Melanocyte of skin (primary cell): ENCODE results near the gene PCDHA7. TPM values are rescaled to one million over a fixed set of nuclear protein-coding genes. Genes with fewer than 3 reads are reported as not detected.

ENCODE experiments used
- total RNA-seq, 2 donors: library from RNA; depleted of rRNA; stranded (reverse); fragments of >200 nt; gene quantifications; 2 replicates each; pipeline ENCODE4 v1.2.3, GENCODE V29; 2012

PCDHA7 gene
- total RNA-seq: not detected

DNA sequence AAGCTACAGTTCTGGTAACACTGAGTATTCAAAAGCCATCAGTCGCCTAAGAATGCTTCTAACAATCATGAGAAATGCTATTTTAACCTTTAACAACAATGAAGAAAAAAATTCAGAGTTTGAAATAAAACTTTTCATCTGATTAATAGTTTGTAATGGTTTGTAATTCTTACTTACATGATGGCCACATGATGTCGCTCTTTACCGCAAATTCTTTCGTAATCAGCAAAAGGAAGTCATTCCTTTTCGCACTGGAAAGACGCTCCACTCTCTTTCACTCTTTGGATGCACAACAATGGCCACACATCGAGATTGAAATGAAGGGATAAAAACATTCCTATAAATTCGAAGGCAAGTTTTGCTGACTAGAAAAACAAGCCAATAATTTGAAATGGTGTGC is at the start of gene PCDHA7:
TSS of gene PCDHA7 (plus strand) at position 277 of the 400 bp plus-strand sequence. CDS start at position 392, 115 bp downstream.

GRCh38 chr5:140785905-140786686 is 48.0 kb upstream of the PCDHA7 start, which contains the start of gene PCDHA1:
Gene PCDHA1, plus strand, starts transcription at chr5:140786140.

DNA sequence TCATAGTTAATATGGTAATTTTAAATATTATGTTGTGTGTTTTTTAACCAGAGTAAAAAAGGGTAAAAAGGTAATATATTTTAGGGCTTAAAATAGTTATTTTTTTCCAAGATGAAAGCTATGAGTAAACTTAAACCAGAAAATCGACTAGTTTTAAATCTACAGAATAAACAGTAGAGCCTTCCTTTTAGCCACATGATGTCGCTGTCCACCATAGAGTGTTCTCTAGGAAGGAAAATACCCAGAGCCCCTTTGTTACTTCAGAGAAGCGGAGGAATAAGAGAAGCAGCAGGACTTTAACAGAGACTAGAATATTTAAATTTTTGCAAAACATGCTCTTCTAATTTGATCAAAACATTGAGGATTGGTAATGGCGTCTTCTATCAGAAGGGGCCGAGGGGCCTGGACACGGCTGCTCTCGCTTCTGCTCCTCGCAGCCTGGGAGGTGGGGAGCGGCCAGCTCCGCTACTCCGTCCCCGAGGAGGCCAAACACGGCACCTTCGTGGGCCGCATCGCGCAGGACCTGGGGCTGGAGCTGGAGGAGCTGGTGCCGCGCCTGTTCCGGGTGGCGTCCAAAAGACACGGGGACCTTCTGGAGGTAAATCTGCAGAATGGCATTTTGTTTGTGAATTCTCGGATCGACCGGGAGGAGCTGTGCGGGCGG is 39.3 kb upstream of the PCDHA7 start, which contains the start of gene PCDHA2:
TSS of gene PCDHA2 (plus strand) at position 258 of the 664 bp plus-strand sequence.

GRCh38 chr5:140800816-140801493 is 33.1 kb upstream of the PCDHA7 start, which contains the start of gene PCDHA3:
Gene PCDHA3, plus strand, starts transcription at chr5:140801057.

DNA sequence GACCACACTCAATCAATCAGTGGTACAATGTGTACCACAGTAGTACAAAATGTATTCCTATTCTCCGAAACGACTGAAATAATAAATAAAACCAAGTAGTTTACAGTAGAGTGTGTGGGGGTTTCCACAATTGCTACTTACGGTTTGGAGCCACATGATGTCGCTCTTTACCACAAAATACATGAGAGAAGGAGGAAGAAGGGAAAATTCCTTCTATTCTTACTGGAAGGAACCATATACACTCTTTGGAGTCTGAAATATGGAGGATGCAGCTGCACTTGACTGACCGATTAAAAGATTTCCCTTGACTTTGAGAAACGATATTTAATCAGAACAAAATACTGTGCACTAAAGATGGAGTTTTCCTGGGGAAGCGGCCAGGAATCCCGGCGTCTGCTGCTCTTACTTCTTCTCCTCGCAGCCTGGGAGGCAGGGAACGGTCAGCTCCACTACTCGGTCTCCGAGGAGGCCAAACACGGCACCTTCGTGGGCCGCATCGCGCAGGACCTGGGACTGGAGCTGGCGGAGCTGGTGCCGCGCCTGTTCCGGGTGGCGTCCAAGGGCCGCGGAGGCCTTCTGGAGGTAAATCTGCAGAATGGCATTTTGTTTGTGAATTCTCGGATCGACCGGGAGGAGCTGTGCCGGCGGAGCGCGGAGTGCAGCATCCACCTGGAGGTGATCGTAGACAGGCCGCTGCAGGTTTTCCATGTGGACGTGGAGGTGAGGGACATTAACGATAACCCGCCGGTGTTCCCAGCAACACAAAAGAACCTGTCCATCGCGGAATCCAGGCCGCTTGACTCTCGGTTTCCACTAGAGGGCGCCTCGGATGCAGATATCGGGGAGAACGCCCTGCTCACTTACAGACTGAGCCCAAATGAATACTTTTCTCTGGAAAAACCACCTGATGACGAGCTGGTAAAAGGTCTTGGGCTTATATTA is 27.0 kb upstream of the PCDHA7 start, which contains the start of gene PCDHA4:
TSS of gene PCDHA4 (plus strand) at position 235 of the 942 bp plus-strand sequence.

GRCh38 chr5:140821375-140822280 is 12.4 kb upstream of the PCDHA7 start, which contains the start of gene PCDHA5:
Gene PCDHA5, plus strand, starts transcription at chr5:140821613.

GRCh38 chr5:140827704-140828361 is 6.2 kb upstream of the PCDHA7 start, which contains the start of gene PCDHA6:
Gene PCDHA6, plus strand, starts transcription at chr5:140827960. Its CDS starts 132 bp downstream, at chr5:140828092.

DNA sequence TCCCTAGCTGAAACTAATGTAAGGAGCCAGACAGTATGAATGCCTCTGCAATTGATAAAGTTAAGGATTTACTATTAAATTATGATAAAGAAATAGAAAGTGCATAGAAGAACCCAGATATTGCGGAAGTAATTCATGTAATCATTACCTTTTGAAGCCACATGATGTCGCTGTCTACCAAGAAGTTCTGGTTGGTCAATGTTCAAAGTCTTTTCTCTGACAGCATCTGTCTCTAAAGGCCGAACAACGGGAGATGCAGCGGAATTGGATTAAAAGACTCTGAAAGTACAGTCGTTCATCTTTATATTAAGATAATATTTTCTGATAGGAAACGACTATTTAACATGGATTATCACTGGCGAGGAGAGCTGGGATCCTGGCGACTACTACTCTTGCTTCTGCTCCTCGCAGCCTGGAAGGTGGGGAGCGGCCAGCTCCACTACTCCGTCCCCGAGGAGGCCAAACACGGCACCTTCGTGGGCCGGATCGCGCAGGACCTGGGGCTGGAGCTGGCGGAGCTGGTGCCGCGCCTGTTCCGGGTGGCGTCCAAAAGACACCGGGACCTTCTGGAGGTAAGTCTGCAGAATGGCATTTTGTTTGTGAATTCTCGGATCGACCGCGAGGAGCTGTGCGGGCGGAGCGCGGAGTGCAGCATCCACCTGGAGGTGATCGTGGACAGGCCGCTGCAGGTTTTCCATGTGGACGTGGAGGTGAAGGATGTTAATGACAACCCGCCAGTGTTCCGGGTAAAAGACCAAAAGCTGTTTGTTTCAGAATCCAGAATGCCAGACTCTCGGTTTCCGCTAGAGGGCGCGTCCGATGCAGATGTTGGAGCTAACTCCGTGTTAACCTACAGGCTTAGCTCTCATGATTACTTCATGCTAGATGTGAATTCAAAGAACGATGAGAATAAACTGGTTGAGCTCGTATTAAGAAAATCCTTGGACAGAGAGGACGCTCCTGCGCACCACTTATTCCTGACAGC is 7.2 kb downstream of the PCDHA7 start, which contains the start of gene PCDHA8:
TSS of gene PCDHA8 (plus strand) at position 210 of the 985 bp plus-strand sequence. CDS start at position 345, 135 bp downstream.

DNA sequence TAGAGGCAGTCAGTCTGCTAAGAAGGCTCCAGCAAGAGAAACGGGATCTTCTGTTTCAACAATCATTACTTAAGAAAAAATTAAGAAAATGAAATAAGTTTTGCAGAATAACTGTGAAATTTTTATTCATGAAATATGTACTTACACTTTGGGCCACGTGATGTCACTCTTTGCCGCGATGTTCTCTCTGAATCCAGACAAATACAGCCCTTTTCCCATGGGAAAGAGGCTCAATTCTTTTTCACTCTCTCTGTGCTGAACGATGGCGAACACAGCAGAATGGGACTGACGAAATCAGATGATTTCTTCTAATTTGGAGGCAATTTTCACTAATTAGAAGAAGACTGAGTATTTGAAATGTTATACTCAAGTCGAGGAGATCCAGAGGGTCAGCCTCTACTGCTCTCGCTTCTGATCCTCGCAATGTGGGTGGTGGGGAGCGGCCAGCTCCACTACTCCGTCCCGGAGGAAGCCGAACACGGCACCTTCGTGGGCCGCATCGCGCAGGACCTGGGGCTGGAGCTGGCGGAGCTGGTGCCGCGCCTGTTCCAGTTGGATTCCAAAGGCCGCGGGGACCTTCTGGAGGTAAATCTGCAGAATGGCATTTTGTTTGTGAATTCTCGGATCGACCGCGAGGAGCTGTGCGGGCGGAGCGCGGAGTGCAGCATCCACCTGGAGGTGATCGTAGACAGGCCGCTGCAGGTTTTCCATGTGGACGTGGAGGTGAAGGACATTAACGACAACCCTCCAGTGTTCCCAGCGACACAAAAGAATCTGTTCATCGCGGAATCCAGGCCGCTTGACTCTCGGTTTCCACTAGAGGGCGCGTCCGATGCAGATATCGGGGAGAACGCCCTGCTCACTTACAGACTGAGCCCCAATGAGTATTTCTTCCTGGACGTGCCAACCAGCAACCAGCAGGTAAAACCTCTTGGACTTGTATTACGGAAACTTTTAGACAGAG is 14.4 kb downstream of the PCDHA7 start, which contains the start of gene PCDHA9:
TSS of gene PCDHA9 (plus strand) at position 244 of the 964 bp plus-strand sequence. CDS start at position 358, 114 bp downstream.

DNA sequence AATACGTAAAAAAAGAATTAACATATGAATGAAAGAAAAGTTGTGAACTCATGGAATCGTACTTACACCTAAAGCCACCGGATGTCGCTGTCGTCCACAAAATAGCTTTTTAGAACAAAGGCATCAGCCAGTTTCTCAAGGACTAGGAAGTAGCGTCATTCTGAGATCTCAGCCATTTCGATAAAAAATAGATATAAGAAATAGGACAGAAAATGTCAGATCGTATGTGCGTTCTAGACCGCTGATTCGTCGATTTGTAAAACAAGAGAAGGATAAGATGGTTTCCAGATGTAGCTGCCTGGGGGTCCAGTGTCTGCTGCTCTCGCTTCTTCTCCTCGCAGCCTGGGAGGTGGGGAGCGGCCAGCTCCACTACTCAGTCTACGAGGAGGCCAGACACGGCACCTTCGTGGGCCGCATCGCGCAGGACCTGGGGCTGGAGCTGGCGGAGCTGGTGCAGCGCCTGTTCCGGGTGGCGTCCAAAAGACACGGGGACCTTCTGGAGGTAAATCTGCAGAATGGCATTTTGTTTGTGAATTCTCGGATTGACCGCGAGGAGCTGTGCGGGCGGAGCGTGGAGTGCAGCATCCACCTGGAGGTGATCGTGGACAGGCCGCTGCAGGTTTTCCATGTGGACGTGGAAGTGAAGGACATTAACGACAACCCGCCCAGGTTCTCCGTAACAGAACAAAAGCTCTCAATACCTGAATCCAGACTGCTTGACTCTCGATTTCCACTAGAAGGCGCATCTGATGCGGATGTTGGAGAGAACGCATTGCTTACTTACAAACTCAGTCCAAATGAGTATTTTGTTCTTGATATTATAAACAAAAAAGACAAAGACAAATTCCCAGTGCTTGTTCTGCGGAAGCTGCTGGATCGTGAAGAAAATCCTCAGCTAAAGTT is 22.0 kb downstream of the PCDHA7 start, which contains the start of gene PCDHA10:
TSS of gene PCDHA10 (plus strand) at position 126 of the 903 bp plus-strand sequence. CDS start at position 278, 152 bp downstream.

GRCh38 chr5:140868721-140869554 is 34.9 kb downstream of the PCDHA7 start, which contains the start of gene PCDHA11:
Gene PCDHA11, plus strand, starts transcription at chr5:140868957. Its CDS starts 147 bp downstream, at chr5:140869104.

GRCh38 chr5:140875085-140876065 is 41.3 kb downstream of the PCDHA7 start, which contains the start of gene PCDHA12:
Gene PCDHA12, plus strand, starts transcription at chr5:140875308. Its CDS starts 165 bp downstream, at chr5:140875473.

GRCh38 chr5:140881889-140882590 is 48.0 kb downstream of the PCDHA7 start, which contains the start of gene PCDHA13:
Gene PCDHA13, plus strand, starts transcription at chr5:140882124. Its CDS starts 145 bp downstream, at chr5:140882269.

